ENCODE measurements around the gene AGFG1.

The AGFG1 gene

DNA sequence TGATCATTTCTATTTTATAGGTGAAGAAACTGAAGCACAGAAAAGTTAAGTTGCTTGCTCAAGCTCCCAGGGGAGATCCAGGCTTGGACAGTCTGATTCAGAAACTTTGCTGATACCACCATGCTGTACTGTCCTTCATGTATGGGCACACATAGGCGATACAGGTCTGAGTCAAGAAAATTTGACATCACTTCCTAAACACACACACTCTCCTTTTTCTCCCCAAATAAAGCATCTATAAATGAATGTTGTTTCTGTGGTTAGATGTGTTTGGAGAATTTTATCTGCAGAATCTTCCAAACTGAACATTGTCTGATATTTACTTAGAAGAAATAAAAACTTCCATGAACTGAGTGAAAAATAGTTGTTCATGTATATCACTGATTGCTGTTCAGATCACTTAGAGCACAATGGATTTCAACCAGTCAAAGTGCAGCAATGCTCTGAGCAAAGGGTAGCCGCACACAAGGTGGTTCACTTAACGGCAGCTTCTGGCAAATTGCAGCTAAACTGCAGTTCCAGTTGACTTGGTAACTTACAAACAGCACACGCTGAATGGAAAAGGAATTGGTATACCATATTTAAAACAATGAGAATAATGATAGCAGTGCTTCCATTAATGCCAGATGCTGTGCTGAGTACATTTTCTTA is 10.0 kb upstream of the AGFG1 start:
- no peak for DNase-seq

- no peak for DNase-seq
These were observed 9.4 kb upstream of the AGFG1 start for GRCh38 chr2:227462462-227462951.

DNA sequence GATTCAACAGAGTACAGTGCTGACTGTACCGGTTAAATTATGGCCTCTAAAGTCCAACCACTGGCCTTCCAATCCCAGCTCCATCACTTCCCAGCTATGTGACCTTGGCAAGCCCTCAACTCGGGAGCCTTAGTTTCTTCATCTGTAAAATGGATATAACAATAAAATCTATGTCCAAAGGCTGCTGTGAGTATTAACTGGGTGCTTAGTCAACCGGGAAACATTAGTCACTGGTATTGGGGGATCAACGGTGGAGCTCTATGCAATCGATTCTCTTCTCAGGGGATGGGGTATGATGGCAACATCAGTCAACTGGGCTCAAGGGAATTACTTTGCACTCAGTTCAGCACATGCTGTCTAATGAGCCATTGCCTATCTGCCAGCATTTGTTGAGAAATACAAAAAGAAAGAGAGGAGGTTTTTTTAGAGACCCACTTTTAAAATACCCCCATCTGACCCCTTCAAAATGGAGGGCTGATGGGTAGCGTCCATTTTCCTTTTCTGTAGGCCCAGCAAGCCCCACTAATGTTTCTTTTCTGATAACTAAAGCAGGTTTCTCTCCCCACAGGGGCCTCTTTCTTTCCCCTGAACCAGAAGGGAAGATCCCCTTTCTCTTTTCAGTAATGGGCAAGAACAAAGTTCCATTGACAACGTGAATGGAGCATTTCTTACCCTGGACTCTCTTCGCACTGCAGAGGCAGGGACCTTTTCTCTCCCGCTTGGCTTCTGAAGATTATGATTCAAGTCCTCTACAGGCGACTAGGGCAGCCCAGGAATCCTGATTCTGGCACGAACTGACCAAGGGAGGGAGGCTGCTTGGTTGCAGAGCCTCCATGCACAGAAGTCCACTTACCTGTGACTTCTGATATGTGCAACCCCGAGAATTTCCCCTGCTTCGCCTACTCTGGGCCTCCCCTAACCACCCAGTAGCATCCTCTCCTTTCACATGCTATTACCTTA is 8.7 kb upstream of the AGFG1 start:
- no peak for DNase-seq

DNA sequence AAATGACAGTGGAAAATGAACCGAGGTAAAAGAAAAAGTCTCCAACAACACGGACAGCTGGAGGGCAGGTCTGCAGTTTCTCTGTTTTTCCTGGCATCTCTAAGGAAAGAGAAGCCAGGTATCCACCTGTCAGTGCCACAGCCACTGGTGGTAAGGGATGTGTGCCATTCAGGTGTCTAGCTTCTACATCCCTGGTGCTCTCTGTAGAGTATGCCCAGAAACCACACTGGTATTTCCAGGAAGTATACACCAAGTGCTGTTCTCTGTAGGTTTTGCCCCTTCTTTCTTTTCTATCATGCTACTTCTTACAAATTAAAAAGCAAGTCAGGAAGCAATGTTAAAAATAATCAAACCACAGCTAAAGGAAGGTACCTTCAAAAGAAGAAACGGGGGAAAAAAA is 7.6 kb upstream of the AGFG1 start:
- DNase-seq, result no peak

DNA sequence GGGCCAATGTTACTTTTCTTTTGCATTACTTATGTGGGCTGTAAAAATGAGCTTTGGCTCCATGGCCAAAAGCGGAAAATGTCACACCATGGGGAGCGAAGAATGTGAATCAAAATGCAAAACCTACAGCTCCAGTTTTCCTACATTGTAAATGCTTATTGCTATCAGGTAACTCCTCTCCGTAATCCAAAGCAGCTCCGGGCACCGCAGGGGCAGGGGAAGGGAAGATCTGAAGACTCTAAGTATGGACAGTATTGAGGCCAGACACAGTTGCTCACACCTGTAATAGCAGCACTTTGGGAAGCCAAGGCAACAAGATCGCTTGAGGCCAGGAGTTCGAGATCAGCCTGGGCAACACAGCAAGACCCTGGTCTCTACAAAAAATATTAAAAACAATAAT is 7.1 kb upstream of the AGFG1 start:
- no peak for DNase-seq

GRCh38 chr2:227466887-227467600 is 4.9 kb upstream of the AGFG1 start:
- DNase-seq, result no peak

- DNase-seq, result no peak
These were observed 544 bp upstream of the AGFG1 start for GRCh38 chr2:227471412-227471811.

GRCh38 chr2:227472265-227473121 is 537 bp downstream of the AGFG1 start:
- no peak for DNase-seq

DNA sequence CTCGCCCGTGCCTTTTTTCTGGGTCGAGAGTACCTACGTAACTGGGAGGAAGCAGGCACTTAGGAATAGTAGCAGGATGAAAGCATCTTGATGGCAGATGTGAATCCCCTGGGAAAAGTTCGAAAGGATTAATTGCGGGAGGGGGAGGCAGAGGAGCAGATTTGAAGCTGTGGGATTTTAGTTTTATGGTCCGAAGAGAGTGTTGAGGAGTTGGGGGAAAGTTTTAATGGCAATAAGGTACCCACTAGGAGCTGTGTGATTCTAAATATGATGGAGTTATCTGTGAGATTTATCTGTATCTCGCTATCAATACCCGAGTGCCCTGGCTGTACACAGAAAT is 1.1 kb downstream of the AGFG1 start:
- DNase-seq, result no peak

GRCh38 chr2:227473806-227474205 is 1.9 kb downstream of the AGFG1 start:
- no peak for DNase-seq

GRCh38 chr2:227474410-227474809 is 2.5 kb downstream of the AGFG1 start:
- no peak for DNase-seq

DNA sequence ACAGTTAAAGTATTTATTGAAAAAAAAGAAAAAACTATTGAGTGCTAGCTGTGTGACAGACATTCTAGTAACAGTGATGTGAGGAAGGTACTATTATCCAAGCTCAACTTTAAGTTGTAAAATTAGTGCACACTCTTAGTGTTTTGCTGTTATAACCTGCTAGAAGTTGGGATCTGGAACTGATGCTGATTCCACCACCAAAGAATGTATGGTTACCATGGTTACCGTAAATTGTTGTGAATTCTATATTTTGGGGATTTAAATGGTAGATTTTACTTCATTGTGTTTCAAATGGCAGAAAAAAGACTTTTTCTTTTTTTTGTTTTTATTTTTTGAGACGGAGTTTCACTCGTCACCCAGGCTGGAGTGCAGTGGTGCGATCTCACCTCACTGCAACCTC is 5.3 kb downstream of the AGFG1 start:
- no peak for DNase-seq

- no peak for DNase-seq
These were observed 8.0 kb downstream of the AGFG1 start for GRCh38 chr2:227479865-227480475.

- DNase-seq, result no peak
These were observed 8.6 kb downstream of the AGFG1 start for GRCh38 chr2:227480528-227480927.

DNA sequence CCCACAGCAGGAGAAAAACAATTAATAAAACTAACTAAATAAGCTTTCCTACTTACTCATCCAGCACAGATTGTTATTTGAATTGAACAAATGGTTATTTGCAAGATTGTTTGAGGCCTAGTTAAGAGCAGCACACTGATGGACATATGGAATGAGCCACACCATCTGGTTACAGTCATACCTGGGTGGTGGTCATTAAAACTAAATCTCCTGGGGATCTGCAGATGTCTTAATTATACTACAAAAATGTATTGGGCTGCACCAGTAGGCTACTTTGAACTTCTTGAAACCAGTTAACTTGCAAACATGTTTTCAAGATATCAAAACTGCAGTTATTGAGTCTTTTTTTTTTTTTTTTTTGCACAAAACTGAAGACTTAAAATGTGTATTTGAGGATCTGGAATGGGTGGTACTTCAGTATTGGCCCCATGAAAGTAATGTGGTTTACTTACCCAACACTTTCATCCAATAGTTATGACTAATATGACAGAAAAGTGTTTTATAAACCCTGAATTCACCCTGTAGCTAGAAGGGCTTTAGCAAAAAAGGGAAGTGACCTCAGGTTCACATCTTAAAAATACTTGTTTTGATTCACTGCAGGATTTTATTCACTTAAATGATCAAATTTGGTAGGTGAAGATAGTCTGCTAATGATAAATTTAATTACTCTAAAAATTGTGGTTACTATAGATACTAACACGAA is 10.8 kb downstream of the AGFG1 start:
- DNase-seq, result no peak

GRCh38 chr2:227485429-227485828 is 13.5 kb downstream of the AGFG1 start:
- DNase-seq, result no peak

DNA sequence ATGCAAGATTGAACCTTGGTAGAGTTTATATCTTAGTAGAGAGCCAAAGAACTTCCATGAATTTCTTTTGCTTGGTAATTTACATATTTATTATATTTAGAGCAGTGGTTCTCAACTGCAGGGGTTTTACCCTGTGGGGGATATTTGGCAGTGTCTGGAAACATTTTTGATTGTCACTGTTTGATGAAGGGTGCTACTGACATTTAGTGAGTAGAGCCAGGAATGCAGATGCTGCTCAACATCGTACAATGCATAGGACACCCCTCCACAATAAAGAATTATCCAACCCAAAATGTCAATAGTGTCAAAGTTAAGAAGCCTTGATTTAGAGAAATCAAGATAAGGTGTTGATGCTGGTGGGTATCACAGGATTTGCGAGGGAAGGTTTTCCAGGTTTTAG is 14.7 kb downstream of the AGFG1 start:
- DNase-seq, result no peak

DNA sequence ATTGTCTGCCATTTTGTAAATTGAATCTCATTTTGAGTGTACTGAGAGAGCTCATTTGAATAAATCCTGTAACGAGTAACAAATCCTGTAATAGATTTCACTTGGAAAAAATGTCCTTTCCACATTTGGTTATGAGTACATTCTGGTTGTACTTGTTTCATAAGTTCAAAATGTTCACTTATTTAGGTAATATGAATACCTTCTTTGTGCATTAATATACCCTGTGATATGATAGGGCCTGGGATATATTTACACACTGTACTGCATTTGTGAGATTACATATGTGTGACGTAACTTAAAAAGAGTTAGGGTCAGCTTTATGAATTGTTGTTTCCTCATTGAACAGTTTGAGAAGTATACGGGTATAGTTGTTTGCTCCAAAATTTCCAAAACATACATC is 16.1 kb downstream of the AGFG1 start:
- no peak for DNase-seq

GRCh38 chr2:227491386-227491785 is 19.4 kb downstream of the AGFG1 start:
- DNase-seq, result no peak

DNA sequence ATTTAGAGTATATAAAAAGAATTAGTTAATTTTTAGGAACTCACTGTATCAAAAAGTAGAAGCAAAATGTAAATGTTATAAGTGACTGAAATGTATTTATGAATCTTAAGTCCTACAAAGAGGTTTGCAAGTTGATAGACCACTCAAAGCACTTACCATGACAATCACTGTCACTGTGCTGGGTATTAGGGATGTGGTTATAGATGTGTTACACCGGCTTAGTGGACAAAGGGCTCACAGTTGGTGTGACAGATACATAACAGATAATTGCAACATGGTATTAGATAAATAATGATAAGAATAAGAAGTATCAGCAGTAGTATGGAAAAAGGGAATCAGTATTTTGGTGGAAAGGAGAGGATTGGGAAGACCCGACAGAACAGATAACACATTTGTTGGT is 21.6 kb downstream of the AGFG1 start:
- no peak for DNase-seq

- DNase-seq, result no peak
These were observed 25.2 kb downstream of the AGFG1 start for GRCh38 chr2:227497158-227497557.

All from KG1 (cell line).